COR-L47 (cell line): ENCODE results near the gene SERPINB2.
A peak's percentile ranks its signal among the peaks of the same experiment; 100 is the strongest.
"Not testable (repeated sequence)": the region's sequence is repeated elsewhere in the genome, so short reads cannot be mapped to it uniquely, and the experiment has no call there.

ENCODE experiments used
- DNase-seq: peaks from one replicate; lab custom pipeline; 2025; lab: John Stamatoyannopoulos, UW

The SERPINB2 gene

GRCh38 chr18:63936156-63936931 is 48.8 kb downstream of the SERPINB2 start:
- peak; percentile 91 for DNase-seq

GRCh38 chr18:63936932-63937393 is 49.5 kb downstream of the SERPINB2 start:
- DNase-seq = no peak

- no peak for DNase-seq
These were observed 52.5 kb downstream of the SERPINB2 start for GRCh38 chr18:63940008-63940407.

GRCh38 chr18:63940543-63941050 is 53.1 kb downstream of the SERPINB2 start:
- not testable (repeated sequence) for DNase-seq

GRCh38 chr18:63947051-63947790 is 59.7 kb downstream of the SERPINB2 start:
- DNase-seq = no peak

GRCh38 chr18:63949068-63949737 is 61.7 kb downstream of the SERPINB2 start, which contains the start of gene HMSD:
Gene HMSD (plus strand): TSS chr18:63949301. CDS start chr18:63953456, 4,155 bp downstream.
- DNase-seq = peak; percentile 93

- DNase-seq = no peak
These were observed 63.8 kb downstream of the SERPINB2 start for GRCh38 chr18:63951302-63951705.
